Measurements from ENCODE around the gene HNRNPD. TPM values are rescaled to one million over a fixed set of nuclear protein-coding genes. Genes with fewer than 3 reads are reported as not detected.

The HNRNPD gene
- total RNA-seq, 1 donor from 2014 or later: 102 TPM

- no peak overlapping the region for H3K27ac ChIP-seq
- no peak overlapping the region for H3K4me3 ChIP-seq
- H3K36me3 ChIP-seq: no peaks in the 10 kb centered on the region
- no peaks in the 10 kb centered on the region for H3K9me3 ChIP-seq
- H3K27me3 ChIP-seq: no peaks in the 10 kb centered on the region
- no peak for DNase-seq (ENCODE audit: low spot score in 2 of 2)
- H3K4me1 ChIP-seq: no peaks in the 10 kb centered on the region
- TF ChIP-seq CTCF (IDR thresholded peaks at IDR 0.05): no peak
- intact Hi-C loops (cut with DNase I): no loop called here
These were observed 6.6 kb upstream of the HNRNPD start for GRCh38 chr4:82380344-82380743.

- H3K36me3 ChIP-seq: no peaks in the 10 kb centered on the region
- no peaks in the 10 kb centered on the region for H3K9me3 ChIP-seq
- peaks cover 0 to 4% of the 10 kb centered on the region in 2 donors for H3K4me1 ChIP-seq
- intact Hi-C loops (cut with DNase I): loop anchor here (10.0 kb wide), 1 partner anchor 1109 kb away; the partner anchor contains the start of gene ABRAXAS1
- DNase-seq (ENCODE audit: low spot score in 2 of 2): no peak
- H3K4me3 ChIP-seq: no peak overlapping the region
- no peaks in the 10 kb centered on the region for H3K27me3 ChIP-seq
- no peak overlapping the region for H3K27ac ChIP-seq
- no peak for TF ChIP-seq CTCF (IDR thresholded peaks at IDR 0.05)
These were observed 2.3 kb upstream of the HNRNPD start for GRCh38 chr4:82376109-82376508.

GRCh38 chr4:82373486-82373815, 340 bp downstream of the HNRNPD start:
- Histone ChIP-seq H3K36me3 (peaks cover 0 to 5% of the 10 kb centered on the region in 2 donors), H3K4me3 (peak overlapping the region; percentile 89 to 99), H3K27me3 (no peaks in the 10 kb centered on the region), H3K9me3 (no peaks in the 10 kb centered on the region), H3K4me1 (peaks cover 8 to 23% of the 10 kb centered on the region in 2 donors), H3K27ac (peak overlapping the region; percentile 99)
- TF ChIP-seq CTCF (IDR thresholded peaks at IDR 0.05): no peak
- intact Hi-C loops (cut with DNase I): loop anchor here (1.0 to 10.0 kb wide), 4 partner anchors 88 to 1111 kb away; partner anchors contain the start of genes ABRAXAS1, HELQ, MRPS18C and RASGEF1B
- no peak for DNase-seq (ENCODE audit: low spot score in 2 of 2)

GRCh38 chr4:82372517-82373485, 990 bp downstream of the HNRNPD start:
- Histone ChIP-seq H3K9me3 (no peaks in the 10 kb centered on the region), H3K36me3 (peaks cover 0 to 7% of the 10 kb centered on the region in 2 donors), H3K4me3 (peak overlapping the region; percentile 89 to 99), H3K4me1 (peaks cover 8 to 30% of the 10 kb centered on the region in 2 donors), H3K27me3 (no peaks in the 10 kb centered on the region), H3K27ac (peak overlapping the region; percentile 99)
- DNase-seq (ENCODE audit: low spot score in 2 of 2): peak in 1 of 2 donors; percentile 83
- no peak for TF ChIP-seq CTCF (IDR thresholded peaks at IDR 0.05)
- intact Hi-C loops (cut with DNase I): loop anchor here (1.0 to 10.0 kb wide), 4 partner anchors 88 to 1112 kb away; partner anchors contain the start of genes ABRAXAS1, HELQ, MRPS18C and RASGEF1B

GRCh38 chr4:82371497-82371896, 2.3 kb downstream of the HNRNPD start:
- intact Hi-C loops (cut with DNase I): loop anchor here (5.0 to 10.0 kb wide), 3 partner anchors 899 to 1113 kb away; partner anchors contain the start of genes ABRAXAS1, HELQ, MRPS18C and RASGEF1B
- Histone ChIP-seq H3K4me3 (peak overlapping the region; percentile 89 to 99), H3K27me3 (no peaks in the 10 kb centered on the region), H3K27ac (peak overlapping the region in 1 of 2 donors; percentile 99), H3K9me3 (no peaks in the 10 kb centered on the region), H3K36me3 (peaks cover 8 to 14% of the 10 kb centered on the region in 2 donors), H3K4me1 (peaks cover 8 to 35% of the 10 kb centered on the region in 2 donors)
- no peak for DNase-seq (ENCODE audit: low spot score in 2 of 2)
- TF ChIP-seq CTCF (IDR thresholded peaks at IDR 0.05): no peak

All from ascending aorta (tissue), 2 donors.